Measurements from ENCODE around the gene ING5. TPM values are rescaled to one million over a fixed set of nuclear protein-coding genes. Genes with fewer than 3 reads are reported as not detected.

Gene ING5
- total RNA-seq, 4 donors from 2014 or later, result 12.1 to 33.9 (median 27.5) TPM

- DNase-seq, result peak in 1 of 2 donors; percentile 19
- peak; percentile 35 to 51 for ATAC-seq
- Histone ChIP-seq H3K4me3 (no peak overlapping the region), H3K4me1 (peaks cover 0 to 10% of the 10 kb centered on the region in 2 donors), H3K9me3 (no peaks in the 10 kb centered on the region), H3K27ac (no peak overlapping the region), H3K27me3 (peaks cover 10 to 12% (median 11%) of the 10 kb centered on the region in 3 donors), H3K36me3 (no peaks in the 10 kb centered on the region)
- intact Hi-C loops (cut with DNase I; ENCODE audit: low total_unique reads) (no loop called here), in situ Hi-C loops (cut with MboI; ENCODE audit: low sequenced_read_pairs in 4 of 4) (no loop called here)
- TF ChIP-seq POLR2A (IDR thresholded peaks at IDR 0.05), result no peak
- no peak for TF ChIP-seq CTCF (IDR thresholded peaks at IDR 0.05 in 4 of 5, conservative IDR thresholded peaks at IDR 0.05 in 1 of 5)
Observed at GRCh38 chr2:241771286-241772062, 69.6 kb downstream of the ING5 start.

- Histone ChIP-seq H3K9me3 (no peaks in the 10 kb centered on the region), H3K36me3 (no peaks in the 10 kb centered on the region), H3K27ac (no peak overlapping the region), H3K27me3 (peaks cover 10 to 12% (median 11%) of the 10 kb centered on the region in 3 donors), H3K4me3 (no peak overlapping the region), H3K4me1 (peaks cover 0 to 10% of the 10 kb centered on the region in 2 donors)
- in situ Hi-C loops (cut with MboI; ENCODE audit: low sequenced_read_pairs in 4 of 4), result no loop called here
- no peak for ATAC-seq
- intact Hi-C loops (cut with DNase I; ENCODE audit: low total_unique reads), result no loop called here
- no peak for TF ChIP-seq POLR2A (IDR thresholded peaks at IDR 0.05)
- TF ChIP-seq CTCF (IDR thresholded peaks at IDR 0.05 in 4 of 5, conservative IDR thresholded peaks at IDR 0.05 in 1 of 5), result no peak
- no peak for DNase-seq
Observed at GRCh38 chr2:241772063-241772499, 70.2 kb downstream of the ING5 start.

GRCh38 chr2:241773511-241774418 lies 71.9 kb downstream of the ING5 start:
- DNase-seq (peak in 1 of 2 donors; percentile 6), ATAC-seq (no peak)
- in situ Hi-C loops (cut with MboI; ENCODE audit: low sequenced_read_pairs in 4 of 4), result no loop called here
- TF ChIP-seq POLR2A (IDR thresholded peaks at IDR 0.05) (no peak), CTCF (IDR thresholded peaks at IDR 0.05 in 4 of 5, conservative IDR thresholded peaks at IDR 0.05 in 1 of 5) (no peak)
- Histone ChIP-seq H3K27me3 (peaks cover 10 to 12% (median 11%) of the 10 kb centered on the region in 3 donors), H3K36me3 (no peaks in the 10 kb centered on the region), H3K9me3 (no peaks in the 10 kb centered on the region), H3K4me3 (no peak overlapping the region), H3K4me1 (peaks cover 0 to 10% of the 10 kb centered on the region in 2 donors), H3K27ac (no peak overlapping the region)
- intact Hi-C loops (cut with DNase I; ENCODE audit: low total_unique reads), result no loop called here

- in situ Hi-C loops (cut with MboI; ENCODE audit: low sequenced_read_pairs in 4 of 4) (no loop called here), intact Hi-C loops (cut with DNase I; ENCODE audit: low total_unique reads) (no loop called here)
- Histone ChIP-seq H3K27me3 (peaks cover 10 to 12% (median 11%) of the 10 kb centered on the region in 3 donors), H3K9me3 (no peaks in the 10 kb centered on the region), H3K36me3 (no peaks in the 10 kb centered on the region), H3K4me1 (peaks cover 0 to 10% of the 10 kb centered on the region in 2 donors), H3K4me3 (no peak overlapping the region), H3K27ac (no peak overlapping the region)
- no peak for TF ChIP-seq CTCF (IDR thresholded peaks at IDR 0.05 in 4 of 5, conservative IDR thresholded peaks at IDR 0.05 in 1 of 5)
- no peak for TF ChIP-seq POLR2A (IDR thresholded peaks at IDR 0.05)
- ATAC-seq (no peak), DNase-seq (no peak)
Observed at GRCh38 chr2:241774419-241775222, 72.8 kb downstream of the ING5 start.

Data from gastrocnemius medialis (tissue), 4 donors.